GM23338 (cell line): ENCODE measurements around the gene CUEDC2. TPM values are rescaled to one million over a fixed set of nuclear protein-coding genes. Genes with fewer than 3 reads are reported as not detected.

Experiments
- ATAC-seq: fragments of 200-7000 bp; cut with Tn5 transposase; 3 replicates; pipeline ENCODE4 v1.9.1; 2020
- DNase-seq: peaks from one replicate; pipeline ENCODE4 v3.0.0-alpha.2; 2015; ENCODE audit warnings: low spot score
- H2AFZ ChIP-seq: fragments of 200-600 bp; sonication (generic); 2 replicates; pipeline ENCODE4 v1.8.0; 2016; ENCODE audit warnings: antibody characterized with exemption, mild to moderate bottlenecking, moderate library complexity
- H3F3A ChIP-seq: fragments of 200-600 bp; sonication (generic); replicated peaks from 2 replicates; pipeline ENCODE4 v1.8.0; 2017; ENCODE audit warnings: antibody characterized with exemption, mixed run types, low read depth
- H3K27ac ChIP-seq: fragments of 200-600 bp; sonication (generic); 2 replicates; pipeline ENCODE4 v1.6.1; 2016; ENCODE audit warnings: low read depth
- H3K27me3 ChIP-seq: fragments of 200-600 bp; sonication (generic); 2 replicates; pipeline ENCODE4 v1.8.0; 2016; ENCODE audit warnings: mild to moderate bottlenecking, mixed run types, moderate library complexity; ENCODE audit not compliant: insufficient read depth
- H3K36me3 ChIP-seq: fragments of 200-600 bp; sonication (generic); 2 replicates; pipeline ENCODE4 v1.8.0; 2016; ENCODE audit warnings: mild to moderate bottlenecking; ENCODE audit not compliant: insufficient read depth
- H3K4me1 ChIP-seq: fragments of 200-600 bp; sonication (generic); 2 replicates; pipeline ENCODE4 v1.8.0; 2016; ENCODE audit warnings: mild to moderate bottlenecking, moderate library complexity; ENCODE audit not compliant: insufficient read depth
- H3K4me2 ChIP-seq: fragments of 200-600 bp; sonication (generic); 2 replicates; pipeline ENCODE4 v1.7.1; 2017; ENCODE audit warnings: mixed run types
- H3K4me3 ChIP-seq: fragments of 200-600 bp; sonication (generic); 2 replicates; pipeline ENCODE4 v1.6.1; 2016; ENCODE audit warnings: mixed run types
- H3K79me2 ChIP-seq: fragments of 200-600 bp; sonication (generic); replicated peaks from 2 replicates; pipeline ENCODE4 v1.8.0; 2017; ENCODE audit warnings: mild to moderate bottlenecking; ENCODE audit not compliant: insufficient read depth
- H3K9me2 ChIP-seq: fragments of 200-600 bp; sonication (generic); 2 replicates; pipeline ENCODE4 v1.8.0; 2017; ENCODE audit not compliant: insufficient read depth
- H4K20me1 ChIP-seq: fragments of 200-600 bp; sonication (generic); replicated peaks from 2 replicates; pipeline ENCODE4 v1.8.0; 2017; ENCODE audit warnings: mild to moderate bottlenecking; ENCODE audit not compliant: insufficient read depth
- H3K27ac Mint-ChIP-seq: 2 replicates; pipeline ENCODE4 v1.8.0; 2020; ENCODE audit warnings: inconsistent platforms, mild to moderate bottlenecking, moderate library complexity, mixed read lengths
- H3K27me3 Mint-ChIP-seq: 3 replicates; pipeline ENCODE4 v1.8.0; 2022; ENCODE audit warnings: low read depth, mild to moderate bottlenecking, moderate library complexity, mixed read lengths, inconsistent platforms; ENCODE audit not compliant: insufficient read depth, poor library complexity
- H3K36me3 Mint-ChIP-seq: 3 replicates; pipeline ENCODE4 v1.8.0; 2021; ENCODE audit warnings: low read depth, mild to moderate bottlenecking, inconsistent platforms, moderate library complexity, mixed read lengths
- H3K4me1 Mint-ChIP-seq: 3 replicates; pipeline ENCODE4 v1.8.0; 2020; ENCODE audit warnings: mild to moderate bottlenecking, inconsistent platforms, mixed read lengths
- H3K4me3 Mint-ChIP-seq: 3 replicates; pipeline ENCODE4 v1.8.0; 2021; ENCODE audit warnings: moderate library complexity, mild to moderate bottlenecking, inconsistent platforms, mixed read lengths
- H3K9me3 Mint-ChIP-seq: 3 replicates; pipeline ENCODE4 v1.8.0; 2020; ENCODE audit warnings: moderate library complexity, mild to moderate bottlenecking, inconsistent platforms, mixed read lengths
- CREB1 ChIP-seq: fragments of 250-450 bp; sonication (Bioruptor Pico); IDR thresholded peaks from 2 replicates; pipeline ENCODE4 v1.5.0; 2020; ENCODE audit warnings: low read depth, mild to moderate bottlenecking, moderate library complexity
- POLR2AphosphoS5 ChIP-seq: IDR thresholded peaks from 2 replicates; pipeline ENCODE4 v1.6.1; 2016; ENCODE audit warnings: antibody characterized with exemption, low read depth
- polyA plus RNA-seq: library from polyadenylated mRNA; unstranded; fragments of >200 nt; fragmentation: Nextera tagmentation; extraction: Ambion mirVana; gene quantifications from 2 replicates; pipeline ENCODE4 v1.2.1, GENCODE V29; 2016
- total RNA-seq: library from RNA; depleted of rRNA; stranded (reverse); fragments of >200 nt; shearing (Covaris generic); gene quantifications from 2 replicates; pipeline ENCODE4 v1.2.3, GENCODE V29; 2014
- TF ChIP-seq, protein P1 (sequence below), 2 experiments: fragments of 200-600 bp in 1 of 2; sonication (generic) in 1 of 2; conservative IDR thresholded peaks; 2 replicates each; pipeline versions ENCODE4 v1.5.1 to v1.6.1; 2016 to 2017; ENCODE audit warnings: antibody characterized with exemption in 2 of 2, low read depth in 2 of 2, mild to moderate bottlenecking in 2 of 2, moderate library complexity in 1 of 2
- TF ChIP-seq, protein P2 (sequence below): IDR thresholded peaks from one replicate; pipeline ENCODE4 v1.6.1; 2018; ENCODE audit warnings: antibody characterized with exemption; ENCODE audit not compliant: unreplicated experiment
- TF ChIP-seq, protein P3 (sequence below): fragments of 250-450 bp; sonication (Bioruptor Pico); IDR thresholded peaks from 2 replicates; pipeline ENCODE4 v1.5.0; 2020; ENCODE audit warnings: mild to moderate bottlenecking, moderate library complexity

The CUEDC2 gene
- total and polyA plus RNA-seq, 2 experiments from 2014 or later: 39.2 to 47.3 TPM

- Histone ChIP-seq H3K79me2 (no peaks in the 10 kb centered on the region), H3K4me1 (peaks cover 19% of the 10 kb centered on the region), H3K36me3 (no peaks in the 10 kb centered on the region), H3K9me2 (no peaks in the 10 kb centered on the region), H2AFZ (no peak overlapping the region), H4K20me1 (no peaks in the 10 kb centered on the region), H3F3A (peaks cover 9% of the 10 kb centered on the region), H3K27ac (no peak overlapping the region), H3K27me3 (peaks cover 40% of the 10 kb centered on the region), H3K4me2 (no peak overlapping the region), H3K4me3 (no peak overlapping the region)
- H3K36me3 Mint-ChIP-seq: peaks cover 2% of the 10 kb centered on the region; the same call in 1 of the 3 replicates
- H3K27ac Mint-ChIP-seq: no peak overlapping the region
- H3K4me1 Mint-ChIP-seq: peaks cover 38% of the 10 kb centered on the region
- no peak overlapping the region; the same call in 2 of the 3 replicates for H3K4me3 Mint-ChIP-seq
- TF ChIP-seq CREB1: no peak
- TF ChIP-seq, protein P1, sequence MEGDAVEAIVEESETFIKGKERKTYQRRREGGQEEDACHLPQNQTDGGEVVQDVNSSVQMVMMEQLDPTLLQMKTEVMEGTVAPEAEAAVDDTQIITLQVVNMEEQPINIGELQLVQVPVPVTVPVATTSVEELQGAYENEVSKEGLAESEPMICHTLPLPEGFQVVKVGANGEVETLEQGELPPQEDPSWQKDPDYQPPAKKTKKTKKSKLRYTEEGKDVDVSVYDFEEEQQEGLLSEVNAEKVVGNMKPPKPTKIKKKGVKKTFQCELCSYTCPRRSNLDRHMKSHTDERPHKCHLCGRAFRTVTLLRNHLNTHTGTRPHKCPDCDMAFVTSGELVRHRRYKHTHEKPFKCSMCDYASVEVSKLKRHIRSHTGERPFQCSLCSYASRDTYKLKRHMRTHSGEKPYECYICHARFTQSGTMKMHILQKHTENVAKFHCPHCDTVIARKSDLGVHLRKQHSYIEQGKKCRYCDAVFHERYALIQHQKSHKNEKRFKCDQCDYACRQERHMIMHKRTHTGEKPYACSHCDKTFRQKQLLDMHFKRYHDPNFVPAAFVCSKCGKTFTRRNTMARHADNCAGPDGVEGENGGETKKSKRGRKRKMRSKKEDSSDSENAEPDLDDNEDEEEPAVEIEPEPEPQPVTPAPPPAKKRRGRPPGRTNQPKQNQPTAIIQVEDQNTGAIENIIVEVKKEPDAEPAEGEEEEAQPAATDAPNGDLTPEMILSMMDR (conservative IDR thresholded peaks at IDR 0.05; ENCODE audit: low read depth in 2 of 2): no peak
- TF ChIP-seq, protein P2, sequence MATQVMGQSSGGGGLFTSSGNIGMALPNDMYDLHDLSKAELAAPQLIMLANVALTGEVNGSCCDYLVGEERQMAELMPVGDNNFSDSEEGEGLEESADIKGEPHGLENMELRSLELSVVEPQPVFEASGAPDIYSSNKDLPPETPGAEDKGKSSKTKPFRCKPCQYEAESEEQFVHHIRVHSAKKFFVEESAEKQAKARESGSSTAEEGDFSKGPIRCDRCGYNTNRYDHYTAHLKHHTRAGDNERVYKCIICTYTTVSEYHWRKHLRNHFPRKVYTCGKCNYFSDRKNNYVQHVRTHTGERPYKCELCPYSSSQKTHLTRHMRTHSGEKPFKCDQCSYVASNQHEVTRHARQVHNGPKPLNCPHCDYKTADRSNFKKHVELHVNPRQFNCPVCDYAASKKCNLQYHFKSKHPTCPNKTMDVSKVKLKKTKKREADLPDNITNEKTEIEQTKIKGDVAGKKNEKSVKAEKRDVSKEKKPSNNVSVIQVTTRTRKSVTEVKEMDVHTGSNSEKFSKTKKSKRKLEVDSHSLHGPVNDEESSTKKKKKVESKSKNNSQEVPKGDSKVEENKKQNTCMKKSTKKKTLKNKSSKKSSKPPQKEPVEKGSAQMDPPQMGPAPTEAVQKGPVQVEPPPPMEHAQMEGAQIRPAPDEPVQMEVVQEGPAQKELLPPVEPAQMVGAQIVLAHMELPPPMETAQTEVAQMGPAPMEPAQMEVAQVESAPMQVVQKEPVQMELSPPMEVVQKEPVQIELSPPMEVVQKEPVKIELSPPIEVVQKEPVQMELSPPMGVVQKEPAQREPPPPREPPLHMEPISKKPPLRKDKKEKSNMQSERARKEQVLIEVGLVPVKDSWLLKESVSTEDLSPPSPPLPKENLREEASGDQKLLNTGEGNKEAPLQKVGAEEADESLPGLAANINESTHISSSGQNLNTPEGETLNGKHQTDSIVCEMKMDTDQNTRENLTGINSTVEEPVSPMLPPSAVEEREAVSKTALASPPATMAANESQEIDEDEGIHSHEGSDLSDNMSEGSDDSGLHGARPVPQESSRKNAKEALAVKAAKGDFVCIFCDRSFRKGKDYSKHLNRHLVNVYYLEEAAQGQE: no peak
- TF ChIP-seq POLR2AphosphoS5: no peak
- TF ChIP-seq, protein P3, sequence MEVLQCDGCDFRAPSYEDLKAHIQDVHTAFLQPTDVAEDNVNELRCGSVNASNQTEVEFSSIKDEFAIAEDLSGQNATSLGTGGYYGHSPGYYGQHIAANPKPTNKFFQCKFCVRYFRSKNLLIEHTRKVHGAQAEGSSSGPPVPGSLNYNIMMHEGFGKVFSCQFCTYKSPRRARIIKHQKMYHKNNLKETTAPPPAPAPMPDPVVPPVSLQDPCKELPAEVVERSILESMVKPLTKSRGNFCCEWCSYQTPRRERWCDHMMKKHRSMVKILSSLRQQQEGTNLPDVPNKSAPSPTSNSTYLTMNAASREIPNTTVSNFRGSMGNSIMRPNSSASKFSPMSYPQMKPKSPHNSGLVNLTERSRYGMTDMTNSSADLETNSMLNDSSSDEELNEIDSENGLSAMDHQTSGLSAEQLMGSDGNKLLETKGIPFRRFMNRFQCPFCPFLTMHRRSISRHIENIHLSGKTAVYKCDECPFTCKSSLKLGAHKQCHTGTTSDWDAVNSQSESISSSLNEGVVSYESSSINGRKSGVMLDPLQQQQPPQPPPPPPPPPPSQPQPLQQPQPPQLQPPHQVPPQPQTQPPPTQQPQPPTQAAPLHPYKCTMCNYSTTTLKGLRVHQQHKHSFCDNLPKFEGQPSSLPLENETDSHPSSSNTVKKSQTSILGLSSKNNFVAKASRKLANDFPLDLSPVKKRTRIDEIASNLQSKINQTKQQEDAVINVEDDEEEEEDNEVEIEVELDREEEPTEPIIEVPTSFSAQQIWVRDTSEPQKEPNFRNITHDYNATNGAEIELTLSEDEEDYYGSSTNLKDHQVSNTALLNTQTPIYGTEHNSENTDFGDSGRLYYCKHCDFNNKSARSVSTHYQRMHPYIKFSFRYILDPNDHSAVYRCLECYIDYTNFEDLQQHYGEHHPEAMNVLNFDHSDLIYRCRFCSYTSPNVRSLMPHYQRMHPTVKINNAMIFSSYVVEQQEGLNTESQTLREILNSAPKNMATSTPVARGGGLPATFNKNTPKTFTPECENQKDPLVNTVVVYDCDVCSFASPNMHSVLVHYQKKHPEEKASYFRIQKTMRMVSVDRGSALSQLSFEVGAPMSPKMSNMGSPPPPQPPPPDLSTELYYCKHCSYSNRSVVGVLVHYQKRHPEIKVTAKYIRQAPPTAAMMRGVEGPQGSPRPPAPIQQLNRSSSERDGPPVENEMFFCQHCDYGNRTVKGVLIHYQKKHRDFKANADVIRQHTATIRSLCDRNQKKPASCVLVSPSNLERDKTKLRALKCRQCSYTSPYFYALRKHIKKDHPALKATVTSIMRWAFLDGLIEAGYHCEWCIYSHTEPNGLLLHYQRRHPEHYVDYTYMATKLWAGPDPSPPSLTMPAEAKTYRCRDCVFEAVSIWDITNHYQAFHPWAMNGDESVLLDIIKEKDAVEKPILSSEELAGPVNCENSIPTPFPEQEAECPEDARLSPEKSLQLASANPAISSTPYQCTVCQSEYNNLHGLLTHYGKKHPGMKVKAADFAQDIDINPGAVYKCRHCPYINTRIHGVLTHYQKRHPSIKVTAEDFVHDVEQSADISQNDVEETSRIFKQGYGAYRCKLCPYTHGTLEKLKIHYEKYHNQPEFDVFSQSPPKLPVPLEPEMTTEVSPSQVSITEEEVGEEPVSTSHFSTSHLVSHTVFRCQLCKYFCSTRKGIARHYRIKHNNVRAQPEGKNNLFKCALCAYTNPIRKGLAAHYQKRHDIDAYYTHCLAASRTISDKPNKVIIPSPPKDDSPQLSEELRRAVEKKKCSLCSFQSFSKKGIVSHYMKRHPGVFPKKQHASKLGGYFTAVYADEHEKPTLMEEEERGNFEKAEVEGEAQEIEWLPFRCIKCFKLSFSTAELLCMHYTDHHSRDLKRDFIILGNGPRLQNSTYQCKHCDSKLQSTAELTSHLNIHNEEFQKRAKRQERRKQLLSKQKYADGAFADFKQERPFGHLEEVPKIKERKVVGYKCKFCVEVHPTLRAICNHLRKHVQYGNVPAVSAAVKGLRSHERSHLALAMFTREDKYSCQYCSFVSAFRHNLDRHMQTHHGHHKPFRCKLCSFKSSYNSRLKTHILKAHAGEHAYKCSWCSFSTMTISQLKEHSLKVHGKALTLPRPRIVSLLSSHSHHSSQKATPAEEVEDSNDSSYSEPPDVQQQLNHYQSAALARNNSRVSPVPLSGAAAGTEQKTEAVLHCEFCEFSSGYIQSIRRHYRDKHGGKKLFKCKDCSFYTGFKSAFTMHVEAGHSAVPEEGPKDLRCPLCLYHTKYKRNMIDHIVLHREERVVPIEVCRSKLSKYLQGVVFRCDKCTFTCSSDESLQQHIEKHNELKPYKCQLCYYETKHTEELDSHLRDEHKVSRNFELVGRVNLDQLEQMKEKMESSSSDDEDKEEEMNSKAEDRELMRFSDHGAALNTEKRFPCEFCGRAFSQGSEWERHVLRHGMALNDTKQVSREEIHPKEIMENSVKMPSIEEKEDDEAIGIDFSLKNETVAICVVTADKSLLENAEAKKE (CRISPR knock-in tag): no peak
- no peaks in the 10 kb centered on the region for H3K9me3 Mint-ChIP-seq
- ATAC-seq: no peak
- DNase-seq: peak; percentile 79
- H3K27me3 Mint-ChIP-seq: peaks cover 50% of the 10 kb centered on the region
Measured at GRCh38 chr10:102413053-102413705, 19.2 kb downstream of the CUEDC2 start.
